LoVo (cell line): ENCODE measurements around the gene SPG11.
"Not testable (repeated sequence)": the region's sequence is repeated elsewhere in the genome, so short reads cannot be mapped to it uniquely, and the experiment has no call there.

Source experiments
- DNase-seq: peaks from one replicate; pipeline ENCODE4 v3.0.0-alpha.2; 2016; ENCODE audit warnings: low spot score

Gene SPG11

GRCh38 chr15:44616974-44617373 is 46.5 kb downstream of the SPG11 start:
- DNase-seq = no peak

GRCh38 chr15:44606740-44607139 is 56.7 kb downstream of the SPG11 start:
- DNase-seq = no peak

- no peak for DNase-seq
These were observed 60.3 kb downstream of the SPG11 start for GRCh38 chr15:44603126-44603525.

- DNase-seq = no peak
These were observed 64.6 kb downstream of the SPG11 start for GRCh38 chr15:44598892-44599291.

GRCh38 chr15:44598066-44598465 is 65.4 kb downstream of the SPG11 start:
- DNase-seq = no peak

- no peak for DNase-seq
These were observed 66.9 kb downstream of the SPG11 start for GRCh38 chr15:44596511-44597010.

GRCh38 chr15:44595656-44596510 is 67.6 kb downstream of the SPG11 start:
- no peak for DNase-seq

- no peak for DNase-seq
These were observed 68.2 kb downstream of the SPG11 start for GRCh38 chr15:44595246-44595645.

- no peak for DNase-seq
These were observed 70.3 kb downstream of the SPG11 start for GRCh38 chr15:44593042-44593736.

GRCh38 chr15:44591326-44591725 is 72.1 kb downstream of the SPG11 start:
- no peak for DNase-seq

GRCh38 chr15:44588541-44588940 is 74.9 kb downstream of the SPG11 start:
- no peak for DNase-seq

- DNase-seq = no peak
These were observed 77.8 kb downstream of the SPG11 start for GRCh38 chr15:44585633-44586032.

GRCh38 chr15:44584162-44584749 is 79.2 kb downstream of the SPG11 start:
- no peak for DNase-seq

GRCh38 chr15:44580105-44580504 is 83.4 kb downstream of the SPG11 start:
- DNase-seq = no peak

- no peak for DNase-seq
These were observed 88.7 kb downstream of the SPG11 start for GRCh38 chr15:44574734-44575133.

GRCh38 chr15:44573386-44573785 is 90.1 kb downstream of the SPG11 start:
- no peak for DNase-seq

- no peak for DNase-seq
These were observed 93.1 kb downstream of the SPG11 start for GRCh38 chr15:44570361-44570760.

GRCh38 chr15:44569316-44569715 is 94.1 kb downstream of the SPG11 start:
- no peak for DNase-seq

- no peak for DNase-seq
These were observed 95.1 kb downstream of the SPG11 start for GRCh38 chr15:44568338-44568737.

- DNase-seq = no peak
These were observed 97.3 kb downstream of the SPG11 start for GRCh38 chr15:44566155-44566540.

GRCh38 chr15:44565387-44566154 is 97.9 kb downstream of the SPG11 start:
- DNase-seq = no peak

GRCh38 chr15:44560926-44561325 is 102.5 kb downstream of the SPG11 start:
- not testable (repeated sequence) for DNase-seq
